ENCODE data around the gene EXOC3.

The EXOC3 gene

DNA sequence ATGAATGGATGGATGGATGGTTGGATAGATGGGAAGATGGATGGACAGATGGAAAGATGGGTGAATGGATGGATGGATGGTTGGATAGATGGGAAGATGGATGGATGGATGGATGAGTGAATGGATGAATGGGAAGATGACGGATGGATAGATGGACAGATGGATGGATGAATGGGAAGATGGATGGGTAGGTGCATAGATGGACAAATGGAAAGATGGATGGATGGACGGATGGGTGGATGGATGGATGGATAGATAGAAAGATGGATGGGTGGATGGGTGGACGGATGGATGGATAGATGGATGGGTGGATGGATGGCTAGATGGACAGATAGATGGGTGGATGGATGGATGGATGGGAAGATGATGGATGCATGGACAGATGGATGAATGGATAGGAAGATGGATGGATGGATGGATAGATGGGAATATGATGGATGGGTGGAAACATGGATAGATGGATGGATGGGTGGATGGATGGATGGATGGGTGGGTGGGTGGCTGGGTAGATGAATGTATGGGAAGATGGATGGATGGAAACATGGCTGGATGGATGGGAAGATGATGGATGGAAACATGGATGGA is 16.5 kb upstream of the EXOC3 start:
- no peak for DNase-seq (ENCODE audit: low spot score)

DNA sequence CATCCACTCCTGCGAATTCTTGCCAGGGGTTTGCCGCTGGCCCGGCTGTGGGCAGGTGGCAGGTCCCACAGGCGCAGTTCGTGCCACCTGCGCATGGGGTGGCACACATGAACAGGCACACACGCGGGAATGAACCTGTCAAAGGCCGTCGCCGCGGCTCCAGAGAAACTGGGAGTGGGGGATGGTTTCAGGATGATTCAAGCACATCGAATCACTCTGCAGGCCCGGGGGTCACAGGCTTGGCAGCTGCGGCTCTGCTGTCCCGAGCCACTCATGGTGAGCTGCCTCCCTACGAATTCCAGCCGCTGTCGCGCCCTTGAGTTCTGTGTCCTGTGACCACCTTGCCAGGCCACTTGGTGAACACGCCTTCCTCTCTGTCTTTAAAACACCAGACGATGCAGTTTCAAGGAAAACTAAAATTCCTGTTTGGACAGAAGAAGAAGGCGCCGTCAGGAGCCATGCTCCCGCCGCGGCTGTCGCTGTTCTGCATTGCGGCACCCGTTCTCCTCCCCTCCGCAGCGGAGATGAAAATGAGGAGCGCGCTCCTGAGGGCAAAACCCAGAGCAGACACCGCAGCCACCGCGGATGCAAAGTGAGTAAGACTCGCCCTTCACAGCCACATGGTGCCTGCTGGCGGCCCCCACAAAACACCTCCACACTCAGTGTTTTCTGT is 15.4 kb upstream of the EXOC3 start:
- no peak for DNase-seq (ENCODE audit: low spot score)

- DNase-seq (ENCODE audit: low spot score), result no peak
Observed at GRCh38 chr5:428219-428618, 14.8 kb upstream of the EXOC3 start.

DNA sequence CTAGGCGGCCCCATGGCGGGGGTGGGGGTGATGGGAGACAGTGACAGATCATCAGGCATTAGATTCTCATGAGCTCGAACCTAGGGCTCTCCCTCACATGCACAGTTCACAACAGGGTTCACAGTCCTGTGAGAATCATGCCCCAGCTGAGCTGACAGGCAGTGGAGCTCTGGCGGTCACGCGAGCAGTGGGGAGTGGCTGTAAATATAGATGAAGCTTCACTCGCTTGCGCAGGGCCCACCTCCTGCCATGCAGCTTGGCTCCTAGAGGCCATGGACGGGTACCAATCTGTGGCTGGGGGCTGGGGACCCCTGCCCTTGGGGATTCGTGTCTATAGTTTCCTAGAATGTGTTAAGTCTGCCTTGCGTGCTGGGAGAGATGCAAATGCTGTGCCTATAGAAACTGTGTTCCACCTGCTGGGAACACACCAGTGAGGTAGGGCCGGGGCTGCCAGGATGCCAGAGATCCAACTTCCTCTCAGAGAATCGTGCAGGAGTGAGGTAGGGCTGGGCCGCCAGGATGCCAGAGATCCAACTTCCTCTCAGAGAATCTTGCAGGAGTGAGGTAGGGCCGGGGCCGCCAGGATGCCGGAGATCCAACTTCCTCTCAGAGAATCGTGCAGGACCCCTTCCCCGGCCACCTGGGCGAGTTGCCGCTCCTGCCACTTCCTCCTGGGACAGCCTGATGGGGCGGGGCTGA is 14.1 kb upstream of the EXOC3 start:
- DNase-seq (ENCODE audit: low spot score), result no peak

DNA sequence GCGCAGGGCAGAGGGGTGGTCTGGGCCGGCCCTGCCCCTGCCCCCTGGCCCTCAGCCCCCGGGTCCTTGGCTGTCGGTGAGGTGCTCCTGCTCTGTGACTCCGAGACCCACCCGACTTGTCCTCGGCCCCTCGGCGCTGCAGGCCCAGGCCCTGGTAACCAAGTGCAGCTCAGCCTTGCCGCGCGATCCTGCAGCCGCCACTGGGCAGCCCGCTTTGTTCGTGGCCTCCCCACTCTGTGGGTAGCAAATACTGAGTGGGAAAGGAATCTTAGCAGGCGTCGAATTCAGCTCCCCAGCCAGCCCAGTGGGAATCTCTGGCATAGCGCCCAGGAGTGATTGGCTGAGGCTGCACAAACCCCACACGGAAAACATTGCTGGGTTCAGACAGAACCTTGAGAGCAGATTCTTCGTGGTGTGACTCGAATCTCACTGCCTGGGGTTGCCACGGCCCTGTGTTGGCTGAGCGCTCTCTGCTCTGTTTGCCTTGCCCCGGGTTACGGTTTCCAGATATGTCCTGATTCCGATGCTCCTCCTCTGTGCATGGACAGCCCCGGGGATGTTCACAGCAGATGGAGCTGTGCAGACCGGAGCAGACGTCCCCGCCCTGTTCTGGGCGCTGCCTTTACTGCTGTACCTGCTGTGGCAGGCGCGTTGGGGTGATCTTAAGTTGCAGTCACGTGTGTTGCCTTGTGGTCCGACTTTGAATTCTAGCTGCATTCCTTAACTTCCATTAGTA is 13.4 kb upstream of the EXOC3 start:
- DNase-seq (ENCODE audit: low spot score), result no peak

GRCh38 chr5:430214-430925 is 12.6 kb upstream of the EXOC3 start:
- no peak for DNase-seq (ENCODE audit: low spot score)

DNA sequence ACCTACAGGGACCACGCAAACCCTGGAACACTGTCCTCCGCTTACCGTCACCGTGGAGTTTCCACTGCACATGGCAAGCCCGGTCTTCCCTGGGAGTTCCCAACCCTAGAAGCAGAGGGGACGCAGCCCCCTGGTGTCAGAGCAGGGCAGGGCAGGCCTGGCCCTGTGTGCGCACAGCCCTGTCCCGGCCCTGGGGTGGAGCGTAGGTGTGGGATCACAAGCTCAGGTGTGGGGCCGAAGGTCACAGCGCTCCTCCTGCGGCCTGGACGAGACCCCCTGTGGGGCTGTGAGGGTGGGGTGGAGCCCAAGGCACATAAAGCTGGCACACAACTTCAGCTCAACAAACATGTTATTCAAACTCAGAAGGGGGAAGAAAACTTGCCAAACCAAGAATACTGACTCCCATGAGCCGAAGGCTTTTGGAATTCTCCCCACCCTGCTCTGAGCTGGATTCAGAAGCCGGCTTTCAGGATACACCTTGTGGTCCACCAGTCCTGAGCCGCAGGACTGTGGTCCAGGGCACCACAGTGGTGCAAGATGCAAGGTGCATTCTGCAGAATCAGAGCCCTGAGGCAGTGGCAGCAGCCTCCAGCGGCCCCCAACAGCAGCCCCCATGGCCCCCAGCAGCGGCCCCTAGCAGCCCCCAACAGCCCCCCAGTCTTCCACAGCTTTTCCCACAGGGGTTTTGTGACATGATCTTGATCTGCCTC is 11.8 kb upstream of the EXOC3 start:
- DNase-seq (ENCODE audit: low spot score), result peak; percentile 17

DNA sequence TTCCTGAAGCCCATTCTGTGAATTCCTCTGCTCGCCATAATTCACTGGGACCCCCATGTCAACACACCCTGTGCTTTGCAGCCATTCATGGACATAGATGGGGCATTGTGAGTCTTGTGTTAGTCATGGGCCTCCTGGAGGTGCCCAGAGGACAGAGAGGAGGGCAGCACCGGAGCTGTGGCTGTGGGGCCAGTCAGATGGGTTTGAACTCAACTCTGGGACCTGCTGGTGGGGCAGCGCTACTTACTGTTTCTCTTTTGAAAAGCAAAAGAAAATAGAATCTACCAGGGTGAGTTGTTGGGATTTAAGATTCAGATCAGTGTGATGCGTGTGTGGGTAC is 11.3 kb upstream of the EXOC3 start:
- no peak for DNase-seq (ENCODE audit: low spot score)

DNA sequence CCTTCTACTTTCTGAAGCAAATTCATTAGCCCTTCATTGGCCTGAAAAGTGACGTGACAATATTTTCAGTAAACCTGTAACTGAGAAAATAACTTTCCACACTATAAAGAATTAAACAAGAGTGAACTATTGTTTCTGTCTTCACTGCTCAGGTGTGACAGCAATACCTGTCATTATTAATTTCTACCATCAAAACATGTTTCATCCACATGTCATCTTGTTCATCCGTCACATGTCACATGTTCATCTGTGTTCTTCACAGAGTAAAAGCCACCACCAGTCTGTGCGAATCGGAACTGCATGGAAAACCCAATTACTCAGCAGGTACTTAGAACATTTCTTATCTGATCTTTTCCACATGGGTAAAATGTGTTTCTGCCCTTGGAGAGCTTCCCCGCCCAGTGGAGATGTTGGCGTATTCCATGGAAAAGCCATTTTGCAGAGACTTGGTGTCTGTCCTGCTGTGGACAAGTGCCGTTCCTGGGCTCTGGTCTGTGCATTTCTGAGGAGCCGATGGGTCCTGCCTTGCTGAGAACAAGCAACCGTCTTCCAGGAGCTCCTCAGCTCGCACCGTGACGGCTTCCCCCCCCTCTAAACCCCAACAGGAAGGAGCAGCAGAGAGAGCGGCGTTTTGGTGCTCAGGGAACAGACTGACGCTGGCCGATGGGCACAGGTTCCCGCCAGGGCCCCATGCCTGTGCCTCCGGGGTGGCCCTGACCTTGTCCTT is 10.6 kb upstream of the EXOC3 start:
- DNase-seq (ENCODE audit: low spot score), result no peak

DNA sequence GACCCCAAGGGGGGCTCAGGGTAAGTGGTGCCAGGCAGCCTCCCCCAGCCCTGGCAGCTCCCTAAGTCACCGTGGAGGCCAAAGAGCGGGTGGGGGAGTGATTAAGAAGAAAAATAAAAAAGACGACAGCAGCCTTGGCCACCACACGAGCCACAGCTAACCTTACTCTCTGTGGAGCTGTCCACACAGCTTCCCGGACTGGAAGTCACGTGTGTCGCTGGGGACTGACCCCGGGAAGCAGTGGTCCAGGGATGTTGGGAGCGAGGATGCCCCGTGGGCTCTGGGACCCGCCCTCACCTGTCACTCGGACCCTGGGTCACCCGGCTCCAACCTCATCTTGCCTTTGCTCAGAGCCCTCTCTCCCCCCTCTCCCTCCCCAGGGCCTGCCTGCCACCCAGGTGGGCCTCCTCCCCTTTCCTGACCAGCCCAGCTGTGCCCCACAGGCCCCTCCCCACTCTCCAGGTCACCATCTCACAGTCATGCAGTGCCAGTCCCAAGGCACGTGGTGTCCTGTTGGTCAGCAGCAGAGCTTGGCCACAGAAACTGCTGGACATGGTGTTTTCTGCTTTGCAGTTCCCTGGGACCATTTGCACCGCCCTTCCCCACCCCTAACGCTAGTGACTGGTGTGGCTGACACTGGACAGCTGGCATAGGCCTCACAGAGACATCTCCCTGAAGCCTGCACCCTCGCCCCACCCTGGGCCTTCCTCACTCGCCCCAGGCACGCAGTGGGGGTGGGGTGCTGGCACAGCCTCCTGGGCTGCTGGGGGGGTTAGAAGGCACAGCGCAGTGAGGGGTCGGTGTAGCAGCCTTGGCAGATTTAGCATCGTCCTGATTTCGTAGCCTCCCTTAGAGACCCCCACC is 9.8 kb upstream of the EXOC3 start:
- DNase-seq (ENCODE audit: low spot score), result no peak

GRCh38 chr5:433836-434235 is 9.1 kb upstream of the EXOC3 start:
- no peak for DNase-seq (ENCODE audit: low spot score)

DNA sequence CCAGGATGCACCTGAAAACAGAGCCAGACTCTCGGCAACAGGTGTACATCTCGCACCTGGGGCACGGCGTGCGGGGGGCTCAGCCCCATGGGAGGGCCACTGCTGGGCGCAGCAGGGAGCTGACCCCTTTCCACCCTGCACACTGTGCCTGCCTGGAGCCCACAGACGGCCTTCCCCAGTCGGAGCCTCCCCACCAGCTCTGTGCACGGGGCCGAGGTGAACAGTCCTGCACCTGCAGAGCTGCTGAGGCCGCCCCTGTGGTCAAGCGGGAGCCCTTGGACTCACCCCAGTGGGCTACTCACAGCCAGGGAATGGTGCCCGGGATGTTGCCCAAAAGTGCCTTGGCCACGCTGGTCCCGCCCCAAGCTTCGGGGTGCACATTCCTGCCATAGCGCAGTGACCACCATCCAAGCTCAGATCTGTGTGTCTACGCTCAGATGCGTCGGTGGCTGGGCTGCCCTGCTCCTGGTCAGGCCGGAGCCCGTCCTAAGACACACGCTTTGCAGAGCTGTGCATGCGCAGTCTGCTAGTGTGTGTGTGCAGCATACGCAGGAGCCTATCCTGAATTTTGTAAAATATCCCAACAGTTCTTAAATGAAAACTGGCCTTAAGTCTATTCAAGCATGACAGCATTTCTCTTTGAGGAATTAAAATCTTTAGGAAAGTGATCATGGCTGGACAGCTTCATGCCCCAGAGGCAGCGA is 8.4 kb upstream of the EXOC3 start:
- DNase-seq (ENCODE audit: low spot score), result no peak

- no peak for DNase-seq (ENCODE audit: low spot score)
Observed at GRCh38 chr5:435156-435790, 7.7 kb upstream of the EXOC3 start.

DNA sequence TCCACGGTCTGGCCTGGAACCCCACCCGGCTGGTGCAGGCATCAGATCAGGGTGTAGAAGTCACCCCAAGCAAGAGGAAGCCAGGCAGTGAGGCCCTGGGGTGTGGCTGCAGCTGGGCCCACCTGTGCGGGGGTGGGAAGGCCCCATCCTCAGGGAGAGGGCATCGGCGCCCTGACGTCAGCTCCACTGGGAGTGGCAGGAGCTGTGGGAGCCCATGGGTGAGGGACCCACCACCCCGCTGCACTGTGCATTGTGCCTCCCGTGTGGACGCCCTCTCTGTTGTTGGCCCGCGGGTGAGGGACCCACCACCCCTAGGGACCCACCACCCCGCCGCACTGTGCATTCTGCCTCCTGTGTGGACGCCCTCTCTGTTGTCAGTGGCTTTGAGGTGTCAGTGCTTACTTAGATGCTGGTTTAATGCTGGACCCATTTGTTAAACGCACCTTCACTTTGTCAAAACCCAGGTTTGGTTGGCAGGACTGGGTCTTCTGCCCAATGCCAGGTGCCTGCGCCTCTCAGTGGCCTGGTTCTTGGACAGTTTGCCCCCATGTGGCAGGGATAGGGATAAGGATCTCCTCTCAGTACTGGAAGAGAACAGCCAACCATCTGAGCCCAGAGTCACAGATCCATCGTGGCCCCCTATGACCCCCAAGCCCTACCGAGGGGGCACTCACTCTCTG is 6.9 kb upstream of the EXOC3 start:
- DNase-seq (ENCODE audit: low spot score), result no peak

DNA sequence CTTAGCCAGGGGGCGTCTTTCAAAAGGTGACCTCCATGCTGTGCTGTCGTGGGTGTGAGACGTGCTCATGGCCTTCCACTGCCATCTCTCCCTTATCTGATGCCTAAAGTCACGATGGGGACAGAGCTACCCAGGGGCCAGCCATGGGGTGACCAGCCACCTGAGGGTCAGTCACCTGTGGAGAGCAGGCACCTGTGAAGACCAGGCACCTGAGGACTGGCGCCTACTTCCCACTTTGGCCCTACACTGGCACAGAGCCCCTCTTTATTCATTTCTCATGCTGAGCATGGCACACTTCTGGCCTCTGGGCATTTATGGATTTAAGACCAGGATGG is 6.4 kb upstream of the EXOC3 start:
- no peak for DNase-seq (ENCODE audit: low spot score)

GRCh38 chr5:437281-437771 is 5.7 kb upstream of the EXOC3 start:
- no peak for DNase-seq (ENCODE audit: low spot score)

DNA sequence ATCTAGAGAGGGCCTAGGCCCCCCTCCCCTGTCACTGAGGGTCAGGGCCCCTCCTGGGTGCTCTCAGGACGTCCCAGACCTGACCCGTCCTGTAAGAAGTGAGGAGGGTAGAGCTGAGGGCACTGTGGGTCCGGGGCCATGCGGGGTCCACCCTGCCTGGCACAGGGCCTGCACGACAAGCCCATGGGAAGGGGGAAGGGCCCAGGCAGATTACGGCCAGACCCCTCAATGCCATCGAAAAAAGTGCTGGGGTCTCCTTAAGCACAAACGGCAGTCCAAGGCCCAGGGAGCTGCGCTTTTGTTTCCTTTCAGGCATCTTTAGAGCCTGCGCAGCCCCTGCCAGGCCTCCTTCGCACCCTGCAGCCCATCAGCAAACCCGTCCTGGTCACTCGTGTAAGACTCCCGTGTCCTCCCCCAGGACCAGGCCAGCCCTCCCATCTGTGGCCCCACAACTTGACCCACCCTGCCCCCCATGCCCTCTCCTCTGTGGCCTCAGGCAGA is 4.4 kb upstream of the EXOC3 start:
- no peak for DNase-seq (ENCODE audit: low spot score)

- DNase-seq (ENCODE audit: low spot score), result no peak
Observed at GRCh38 chr5:439181-439580, 3.8 kb upstream of the EXOC3 start.

Measured in CD4-positive, alpha-beta T cell treated with Interleukin-2 at 100 ng/mL for 4 hours (primary cell).